Loucy (cell line): ENCODE data around the gene VPS26B.

Experiments
- H2AFZ ChIP-seq: fragments of 200-600 bp; sonication (generic); 2 replicates; pipeline ENCODE4 v1.6.0; 2016; ENCODE audit warnings: antibody characterized with exemption, mild to moderate bottlenecking, low read length, moderate library complexity
- H3F3A ChIP-seq: fragments of 200-600 bp; 2 replicates; pipeline ENCODE4 v1.6.0; 2016; ENCODE audit warnings: antibody characterized with exemption, low read depth, mild to moderate bottlenecking
- H3K27me3 ChIP-seq: fragments of 200-600 bp; sonication (generic); 2 replicates; pipeline ENCODE4 v1.6.1; 2014; ENCODE audit warnings: low read length, mild to moderate bottlenecking; ENCODE audit not compliant: insufficient read depth, poor library complexity, severe bottlenecking
- H3K36me3 ChIP-seq: fragments of 200-600 bp; sonication (generic); 2 replicates; pipeline ENCODE4 v1.6.1; 2016; ENCODE audit warnings: low read length; ENCODE audit not compliant: insufficient read depth
- H3K4me1 ChIP-seq: fragments of 200-600 bp; sonication (generic); 2 replicates; pipeline ENCODE4 v1.5.1; 2014; ENCODE audit warnings: low read length, mild to moderate bottlenecking; ENCODE audit not compliant: insufficient read depth, poor library complexity, severe bottlenecking
- H3K4me2 ChIP-seq: fragments of 200-600 bp; sonication (generic); 2 replicates; pipeline ENCODE4 v1.6.0; 2014; ENCODE audit warnings: antibody characterized with exemption, low read length, low read depth, mild to moderate bottlenecking; ENCODE audit not compliant: poor library complexity, severe bottlenecking
- H3K4me3 ChIP-seq: fragments of 200-600 bp; sonication (generic); 2 replicates; pipeline ENCODE4 v1.5.1; 2014; ENCODE audit warnings: low read length, mild to moderate bottlenecking, mixed read lengths; ENCODE audit not compliant: poor library complexity, severe bottlenecking
- H3K79me2 ChIP-seq: fragments of 200-600 bp; sonication (generic); 2 replicates; pipeline ENCODE4 v1.6.1; 2014; ENCODE audit warnings: low read length; ENCODE audit not compliant: insufficient read depth
- H3K9ac ChIP-seq: fragments of 200-600 bp; sonication (generic); 2 replicates; pipeline ENCODE4 v1.6.0; 2014; ENCODE audit warnings: mild to moderate bottlenecking, low read depth, low read length, moderate library complexity; ENCODE audit not compliant: poor library complexity, severe bottlenecking
- H3K9me2 ChIP-seq: fragments of 200-600 bp; sonication (generic); replicated peaks from 2 replicates; pipeline ENCODE4 v1.6.1; 2016; ENCODE audit warnings: low read depth, low read length, mixed read lengths
- H3K9me3 ChIP-seq: fragments of 200-600 bp; sonication (generic); 2 replicates; pipeline ENCODE4 v1.6.1; 2014; ENCODE audit warnings: mild to moderate bottlenecking, antibody characterized with exemption, low read length, low read depth; ENCODE audit not compliant: insufficient read depth
- H4K20me1 ChIP-seq: fragments of 200-600 bp; sonication (generic); 2 replicates; pipeline ENCODE4 v1.6.0; 2014; ENCODE audit warnings: antibody characterized with exemption, low read length, mild to moderate bottlenecking; ENCODE audit not compliant: insufficient read depth, poor library complexity, severe bottlenecking
- EZH2phosphoT487 ChIP-seq: fragments of 200-600 bp; IDR thresholded peaks from 2 replicates; pipeline ENCODE4 v1.6.1; 2018; ENCODE audit warnings: antibody characterized with exemption, mild to moderate bottlenecking, moderate library complexity, borderline replicate concordance
- TF ChIP-seq, protein P1 (sequence below): fragments of 200-600 bp; sonication (generic); conservative IDR thresholded peaks from 2 replicates; pipeline ENCODE4 v1.5.1; 2014; ENCODE audit warnings: mild to moderate bottlenecking, antibody characterized with exemption, low read length

Gene VPS26B

DNA sequence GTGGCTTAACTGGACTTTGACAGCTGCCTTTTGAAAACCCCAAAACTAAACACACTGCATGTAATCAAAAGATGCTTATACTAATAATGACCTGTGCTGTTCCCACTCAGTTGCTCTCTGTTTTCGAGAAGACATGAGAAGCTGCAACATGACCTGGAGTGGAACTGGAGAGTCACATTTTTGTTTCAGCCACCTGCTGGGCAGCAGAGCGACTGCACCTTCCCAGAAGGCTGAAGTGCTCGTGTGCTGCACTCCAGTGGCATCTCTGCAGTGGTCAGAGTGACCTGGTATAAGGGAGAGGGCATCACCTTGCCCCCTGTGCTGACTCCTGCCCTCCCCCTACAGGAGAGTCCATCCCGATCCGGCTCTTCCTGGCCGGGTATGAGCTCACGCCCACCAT, 20.1 kb downstream of the VPS26B start:
- Histone ChIP-seq H3K79me2 (no peaks in the 10 kb centered on the region), H3K36me3 (peaks cover 83% of the 10 kb centered on the region; the same call in 1 of the 2 replicates), H4K20me1 (no peaks in the 10 kb centered on the region)

DNA sequence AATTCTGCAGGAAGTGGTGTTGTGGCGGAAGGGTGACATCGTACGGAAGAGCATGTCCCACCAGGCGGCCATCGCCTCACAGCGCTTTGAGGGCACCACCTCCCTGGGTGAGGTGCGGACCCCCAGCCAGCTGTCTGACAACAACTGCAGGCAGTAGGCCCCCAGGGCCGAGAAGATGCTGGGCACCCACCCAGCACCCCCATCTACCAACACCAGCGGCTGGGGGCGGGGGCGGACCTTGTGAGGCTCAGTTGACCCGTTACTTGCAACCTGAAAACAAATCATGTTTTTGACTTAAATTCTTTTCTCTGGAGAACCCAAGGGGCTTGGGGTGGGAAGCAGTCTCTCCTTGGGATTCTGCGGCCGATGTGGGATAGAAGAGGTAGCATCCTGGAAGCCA, 21.0 kb downstream of the VPS26B start:
- H3K9me2 ChIP-seq: no peaks in the 10 kb centered on the region
- no peaks in the 10 kb centered on the region for H3K9me3 ChIP-seq
- peaks cover 81% of the 10 kb centered on the region; the same call in 1 of the 2 replicates for H3K36me3 ChIP-seq
- H3K4me3 ChIP-seq: no peak overlapping the region
- no peaks in the 10 kb centered on the region for H3K27me3 ChIP-seq
- no peaks in the 10 kb centered on the region for H3K79me2 ChIP-seq
- no peaks in the 10 kb centered on the region for H4K20me1 ChIP-seq
- H3K4me1 ChIP-seq: peaks cover 8% of the 10 kb centered on the region
- no peak overlapping the region for H3K9ac ChIP-seq
- no peak for TF ChIP-seq EZH2phosphoT487
- TF ChIP-seq, protein P1, sequence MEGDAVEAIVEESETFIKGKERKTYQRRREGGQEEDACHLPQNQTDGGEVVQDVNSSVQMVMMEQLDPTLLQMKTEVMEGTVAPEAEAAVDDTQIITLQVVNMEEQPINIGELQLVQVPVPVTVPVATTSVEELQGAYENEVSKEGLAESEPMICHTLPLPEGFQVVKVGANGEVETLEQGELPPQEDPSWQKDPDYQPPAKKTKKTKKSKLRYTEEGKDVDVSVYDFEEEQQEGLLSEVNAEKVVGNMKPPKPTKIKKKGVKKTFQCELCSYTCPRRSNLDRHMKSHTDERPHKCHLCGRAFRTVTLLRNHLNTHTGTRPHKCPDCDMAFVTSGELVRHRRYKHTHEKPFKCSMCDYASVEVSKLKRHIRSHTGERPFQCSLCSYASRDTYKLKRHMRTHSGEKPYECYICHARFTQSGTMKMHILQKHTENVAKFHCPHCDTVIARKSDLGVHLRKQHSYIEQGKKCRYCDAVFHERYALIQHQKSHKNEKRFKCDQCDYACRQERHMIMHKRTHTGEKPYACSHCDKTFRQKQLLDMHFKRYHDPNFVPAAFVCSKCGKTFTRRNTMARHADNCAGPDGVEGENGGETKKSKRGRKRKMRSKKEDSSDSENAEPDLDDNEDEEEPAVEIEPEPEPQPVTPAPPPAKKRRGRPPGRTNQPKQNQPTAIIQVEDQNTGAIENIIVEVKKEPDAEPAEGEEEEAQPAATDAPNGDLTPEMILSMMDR: no peak
- H3K4me2 ChIP-seq: no peak overlapping the region
- no peak overlapping the region for H2AFZ ChIP-seq
- H3F3A ChIP-seq: no peaks in the 10 kb centered on the region

More for the DNA sequence above, 20.1 kb downstream of the VPS26B start:
- Histone ChIP-seq H3F3A (no peaks in the 10 kb centered on the region), H3K9me2 (no peaks in the 10 kb centered on the region), H3K9me3 (no peaks in the 10 kb centered on the region), H3K4me2 (no peak overlapping the region), H3K4me1 (peaks cover 8% of the 10 kb centered on the region), H2AFZ (no peak overlapping the region), H3K27me3 (no peaks in the 10 kb centered on the region), H3K4me3 (no peak overlapping the region), H3K9ac (no peak overlapping the region)
- TF ChIP-seq, protein P1: peak; percentile 77
- no peak for TF ChIP-seq EZH2phosphoT487

DNA sequence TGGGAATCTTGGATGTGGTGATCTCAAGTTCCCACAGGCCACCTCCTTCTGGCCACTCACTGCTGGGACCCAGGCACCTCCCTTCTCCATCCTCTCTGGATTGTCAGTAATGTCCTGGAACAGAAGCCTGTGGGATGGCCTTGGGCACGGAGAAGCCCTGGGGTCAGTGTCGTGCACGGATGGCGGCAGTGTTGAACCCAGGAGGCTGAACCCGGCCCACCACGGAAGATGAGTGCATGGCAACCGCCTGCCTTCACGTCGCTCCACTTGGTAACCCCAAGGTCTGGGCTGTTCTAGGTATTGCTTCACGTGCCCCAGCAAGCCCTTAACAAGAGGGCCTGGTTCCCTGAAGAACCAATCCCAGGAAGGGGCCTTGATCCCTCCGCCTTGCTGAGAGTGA, 21.6 kb downstream of the VPS26B start:
- H3K9ac ChIP-seq: no peak overlapping the region
- H3K4me1 ChIP-seq: peaks cover 8% of the 10 kb centered on the region
- no peak overlapping the region for H3K4me2 ChIP-seq
- H3K27me3 ChIP-seq: no peaks in the 10 kb centered on the region
- H4K20me1 ChIP-seq: no peaks in the 10 kb centered on the region
- no peak overlapping the region for H3K4me3 ChIP-seq
- H3F3A ChIP-seq: no peaks in the 10 kb centered on the region
- no peaks in the 10 kb centered on the region for H3K79me2 ChIP-seq
- H2AFZ ChIP-seq: no peak overlapping the region
- TF ChIP-seq, protein P1: no peak
- TF ChIP-seq EZH2phosphoT487: no peak
- no peaks in the 10 kb centered on the region for H3K9me2 ChIP-seq
- peaks cover 83% of the 10 kb centered on the region; the same call in 1 of the 2 replicates for H3K36me3 ChIP-seq
- no peaks in the 10 kb centered on the region for H3K9me3 ChIP-seq
